ENCODE data around the gene CRHR1. TPM values are rescaled to one million over a fixed set of nuclear protein-coding genes. Genes with fewer than 3 reads are reported as not detected.

CRHR1 gene
- total and polyA plus RNA-seq, 2 of the 4 experiments (the other 2 are of a cell fraction): not detected

- no peak overlapping the region for H2AK5ac ChIP-seq (ENCODE audit: low read depth, low read length)
These were observed 26.5 kb upstream of the CRHR1 start for GRCh38 chr17:45757431-45758218.

More at GRCh38 chr17:45757431-45758218, 26.5 kb upstream of the CRHR1 start:
- DNase-seq: no peak
- Histone ChIP-seq H3K79me1 (ENCODE audit: low read depth in 1 of 2, low read length in 2 of 2) (no peaks in the 10 kb centered on the region), H3K14ac (replicated peaks; ENCODE audit: low read depth, low read length) (no peak overlapping the region), H3K9ac (ENCODE audit: low read depth, low read length) (no peak overlapping the region), H4K91ac (ENCODE audit: insufficient read depth, low read depth, low read length) (no peak overlapping the region), H2BK20ac (ENCODE audit: low read depth, low read length) (no peak overlapping the region), H3K56ac (ENCODE audit: extremely low read depth, insufficient read depth, low read length) (no peak overlapping the region), H3K4me1 (ENCODE audit: control insufficient read depth, insufficient read depth, low read length) (no peaks in the 10 kb centered on the region), H3K4me2 (ENCODE audit: low read depth, low read length) (no peak overlapping the region), H2BK5ac (ENCODE audit: low read depth, low read length, poor library complexity, severe bottlenecking) (no peak overlapping the region), H2BK120ac (ENCODE audit: low read depth, low read length) (no peak overlapping the region), H3K18ac (ENCODE audit: low read depth, low read length) (no peak overlapping the region), H2AFZ (replicated peaks; ENCODE audit: low read length, poor library complexity) (no peak overlapping the region), H4K5ac (ENCODE audit: low read depth, low read length) (no peak overlapping the region), H3K27ac (ENCODE audit: insufficient read depth, low read length) (no peak overlapping the region), H3K9me1 (ENCODE audit: insufficient read depth, low read length) (no peaks in the 10 kb centered on the region), H3K23ac (ENCODE audit: low read depth, low read length) (no peak overlapping the region), H3K4me3 (ENCODE audit: insufficient read depth, low read depth, low read length) (no peak overlapping the region), H4K20me1 (ENCODE audit: insufficient read depth, low read length) (no peaks in the 10 kb centered on the region), H3K4ac (ENCODE audit: low read depth, low read length) (no peak overlapping the region), H3K9me3 (ENCODE audit: control insufficient read depth, insufficient read depth, low read length) (no peaks in the 10 kb centered on the region), H2AK9ac (replicated peaks; ENCODE audit: low read depth, low read length, poor library complexity) (no peak overlapping the region), H3K36me3 (ENCODE audit: control insufficient read depth, insufficient read depth, low read length) (no peaks in the 10 kb centered on the region), H4K8ac (ENCODE audit: low read depth in 2 of 2, low read length in 2 of 2) (no peak overlapping the region), H3K27me3 (ENCODE audit: control insufficient read depth, insufficient read depth, low read length) (peaks cover 10% of the 10 kb centered on the region; the same call in 1 of the 2 replicates), H2BK15ac (ENCODE audit: low read depth, low read length) (no peak overlapping the region)
- in situ Hi-C loops (cut with MboI; ENCODE audit: low sequenced_read_pairs) (no loop called here), dilution Hi-C loops (cut with HindIII; ENCODE audit: low sequenced_read_pairs, unreplicated experiment) (no loop called here), intact Hi-C loops (cut with micrococcal nuclease) (loop anchor here (2.0 kb wide), 1 partner anchor 31 kb away; no protein-coding TSS in a partner anchor)
- 90% methylated on average over 3 of the region's 13 CpGs; no CpG with 5 or more reads in 1 of the 2 experiments for WGBS, 2 experiments (ENCODE audit: extremely low coverage in 2 of 2, insufficient read length in 1 of 2)
- CTCF ChIA-PET: no interaction called here
- ATAC-seq (ENCODE audit: low read depth): no peak
- TF ChIP-seq MAFK (IDR thresholded peaks at IDR 0.05; ENCODE audit: low read depth, low read length) (no peak), RFX5 (IDR thresholded peaks at IDR 0.05; ENCODE audit: low read depth, low read length) (no peak), CEBPB (IDR thresholded peaks at IDR 0.05; ENCODE audit: low read depth, low read length) (no peak), MAZ (IDR thresholded peaks at IDR 0.05; ENCODE audit: borderline replicate concordance, low read depth, low read length) (no peak), RAD21 (IDR thresholded peaks at IDR 0.05; ENCODE audit: low read length) (no peak), FOS (IDR thresholded peaks at IDR 0.05; ENCODE audit: low read depth, low read length) (no peak), CTCF (conservative IDR thresholded peaks at IDR 0.05; ENCODE audit: low read depth, low read length) (no peak), POLR2A (IDR thresholded peaks at IDR 0.05; ENCODE audit: low read depth, low read length) (no peak), BHLHE40 (IDR thresholded peaks at IDR 0.05; ENCODE audit: low read depth, low read length) (no peak), NFE2L2 (IDR thresholded peaks at IDR 0.05; ENCODE audit: low read depth, low read length) (no peak), RCOR1 (IDR thresholded peaks at IDR 0.05; ENCODE audit: insufficient replicate concordance, low read length) (no peak), CHD1 (IDR thresholded peaks at IDR 0.05; ENCODE audit: low read depth, low read length) (no peak)
- POLR2A ChIA-PET (ENCODE audit: unreplicated experiment): no interaction called here
- no TSS peak for BruUV-seq (replicated peaks)
